H9 (cell line): ENCODE data around the gene ANKUB1. TPM values are rescaled to one million over a fixed set of nuclear protein-coding genes. Genes with fewer than 3 reads are reported as not detected.

ENCODE experiments used
- DNase-seq: peaks from one replicate; pipeline ENCODE4 v3.0.0-alpha.2; 2017
- H2AFZ ChIP-seq: one replicate; pipeline ENCODE4 v1.6.1; 2013; ENCODE audit warnings: mild to moderate bottlenecking, low read length, control low read depth, moderate library complexity
- H2AK5ac ChIP-seq: 2 replicates; pipeline ENCODE4 v1.6.1; 2013; ENCODE audit warnings: low read length, control low read depth, mixed read lengths; ENCODE audit not compliant: insufficient read length
- H2BK120ac ChIP-seq: one replicate; pipeline ENCODE4 v1.6.1; 2013; ENCODE audit warnings: low read depth, mild to moderate bottlenecking, low read length, control low read depth, inconsistent platforms; ENCODE audit not compliant: poor library complexity, severe bottlenecking
- H2BK12ac ChIP-seq: 2 replicates; pipeline ENCODE4 v1.6.1; 2013; ENCODE audit warnings: low read length, control low read depth, mixed read lengths, low read depth; ENCODE audit not compliant: insufficient read length
- H2BK15ac ChIP-seq: 2 replicates; pipeline ENCODE4 v1.6.1; 2013; ENCODE audit warnings: low read depth, low read length, control low read depth
- H2BK20ac ChIP-seq: one replicate; pipeline ENCODE4 v1.6.1; 2013; ENCODE audit warnings: low read depth, mild to moderate bottlenecking, low read length, control low read depth, inconsistent platforms; ENCODE audit not compliant: poor library complexity, severe bottlenecking
- H2BK5ac ChIP-seq: 2 replicates; pipeline ENCODE4 v1.6.1; 2013; ENCODE audit warnings: low read length, control low read depth, mixed read lengths; ENCODE audit not compliant: insufficient read length
- H3K14ac ChIP-seq: 2 replicates; pipeline ENCODE4 v1.6.1; 2013; ENCODE audit warnings: low read length, control low read depth; ENCODE audit not compliant: insufficient read depth
- H3K18ac ChIP-seq: 2 replicates; pipeline ENCODE4 v1.6.1; 2013; ENCODE audit warnings: low read depth, mild to moderate bottlenecking, mixed read lengths, low read length, control low read depth; ENCODE audit not compliant: insufficient read length
- H3K23ac ChIP-seq: 2 replicates; pipeline ENCODE4 v1.6.1; 2013; ENCODE audit warnings: low read length, control low read depth, mixed read lengths, low read depth; ENCODE audit not compliant: insufficient read length
- H3K23me2 ChIP-seq: 2 replicates; pipeline ENCODE4 v1.6.1; 2013; ENCODE audit warnings: low read depth, mild to moderate bottlenecking, mixed read lengths, low read length, control low read depth; ENCODE audit not compliant: insufficient read length, poor library complexity, severe bottlenecking
- H3K27ac ChIP-seq: 2 replicates; pipeline ENCODE4 v1.5.1; 2013; ENCODE audit warnings: low read length, control low read depth, mixed read lengths, low read depth; ENCODE audit not compliant: insufficient read length
- H3K27me3 ChIP-seq: 2 replicates; pipeline ENCODE4 v1.6.1; 2013; ENCODE audit warnings: low read length, control low read depth, inconsistent platforms; ENCODE audit not compliant: insufficient read depth
- H3K4ac ChIP-seq: 2 replicates; pipeline ENCODE4 v1.6.1; 2013; ENCODE audit warnings: low read depth, mild to moderate bottlenecking, control low read depth, inconsistent platforms, low read length, moderate library complexity
- H3K4me1 ChIP-seq: 2 replicates; pipeline ENCODE4 v1.6.1; 2013; ENCODE audit warnings: low read length, control low read depth, inconsistent platforms; ENCODE audit not compliant: insufficient read depth
- H3K4me2 ChIP-seq: 2 replicates; pipeline ENCODE4 v1.6.1; 2013; ENCODE audit warnings: low read length, control low read depth, mixed read lengths; ENCODE audit not compliant: insufficient read length, insufficient read depth
- H3K56ac ChIP-seq: 2 replicates; pipeline ENCODE4 v1.6.1; 2013; ENCODE audit warnings: low read depth, mild to moderate bottlenecking, mixed read lengths, low read length, control low read depth; ENCODE audit not compliant: insufficient read length
- H3K79me1 ChIP-seq: 2 replicates; pipeline ENCODE4 v1.6.1; 2013; ENCODE audit warnings: low read depth, mild to moderate bottlenecking, moderate library complexity, low read length, control low read depth, inconsistent platforms; ENCODE audit not compliant: insufficient read depth, poor library complexity, severe bottlenecking
- H3K79me2 ChIP-seq: 2 replicates; pipeline ENCODE4 v1.6.1; 2013; ENCODE audit warnings: low read length, control low read depth, inconsistent platforms; ENCODE audit not compliant: insufficient read depth
- H3K9ac ChIP-seq: 2 replicates; pipeline ENCODE4 v1.6.1; 2013; ENCODE audit warnings: low read length, control low read depth, mixed read lengths; ENCODE audit not compliant: insufficient read length; ENCODE audit errors: extremely low read depth
- H3K9me3 ChIP-seq: one replicate; pipeline ENCODE4 v1.6.1; 2013; ENCODE audit warnings: low read depth, low read length, inconsistent platforms; ENCODE audit not compliant: control insufficient read depth
- H3T11ph ChIP-seq: one replicate; pipeline ENCODE4 v1.6.1; 2013; ENCODE audit warnings: mild to moderate bottlenecking, low read length, control low read depth, inconsistent platforms
- H4K20me1 ChIP-seq: one replicate; pipeline ENCODE4 v1.6.1; 2013; ENCODE audit not compliant: control insufficient read depth, insufficient read length, insufficient read depth
- H4K5ac ChIP-seq: 2 replicates; pipeline ENCODE4 v1.6.1; 2013; ENCODE audit warnings: low read depth, mild to moderate bottlenecking, mixed read lengths, low read length, control low read depth; ENCODE audit not compliant: insufficient read length
- H4K8ac ChIP-seq: replicated peaks from 2 replicates; pipeline ENCODE4 v1.6.1; 2013; ENCODE audit warnings: low read length, control low read depth, mixed read lengths, low read depth; ENCODE audit not compliant: insufficient read length
- H4K91ac ChIP-seq: 2 replicates; pipeline ENCODE4 v1.6.1; 2013; ENCODE audit warnings: low read depth, mild to moderate bottlenecking, moderate library complexity, mixed read lengths, low read length, control low read depth; ENCODE audit not compliant: insufficient read length
- H3K27ac Mint-ChIP-seq, 3 experiments: 2 replicates in 2 of 3; 3 replicates in 1 of 3; pipeline ENCODE4 v1.8.0; 2020 to 2021; ENCODE audit warnings: mixed read lengths in 3 of 3, mild to moderate bottlenecking in 1 of 3, moderate library complexity in 1 of 3
- H3K27me3 Mint-ChIP-seq: 2 replicates; pipeline ENCODE4 v1.8.0; 2021; ENCODE audit warnings: low read depth, mild to moderate bottlenecking, moderate library complexity, mixed read lengths
- H3K36me3 Mint-ChIP-seq, 3 experiments: 2 replicates in 2 of 3; 3 replicates in 1 of 3; pipeline ENCODE4 v1.8.0; 2020 to 2021; ENCODE audit warnings: low read depth in 3 of 3, mixed read lengths in 3 of 3; ENCODE audit not compliant: insufficient read depth in 1 of 3
- H3K4me1 Mint-ChIP-seq, 2 experiments: 2 replicates each; pipeline ENCODE4 v1.8.0; 2020; ENCODE audit warnings: mixed read lengths in 2 of 2
- H3K4me3 Mint-ChIP-seq, 2 experiments: 2 replicates in 1 of 2; 3 replicates in 1 of 2; pipeline ENCODE4 v1.8.0; 2020 to 2021; ENCODE audit warnings: mild to moderate bottlenecking in 2 of 2, mixed read lengths in 2 of 2, moderate library complexity in 1 of 2
- H3K9me3 Mint-ChIP-seq, 2 experiments: 2 replicates in 1 of 2; 3 replicates in 1 of 2; pipeline ENCODE4 v1.8.0; 2020; ENCODE audit warnings: mild to moderate bottlenecking in 2 of 2, mixed read lengths in 2 of 2, moderate library complexity in 1 of 2
- CTCF ChIP-seq: fragments of 200-600 bp; sonication (generic); conservative IDR thresholded peaks from 3 replicates; pipeline ENCODE4 v1.8.0; 2021; ENCODE audit warnings: antibody characterized with exemption, mild to moderate bottlenecking
- whole genome bisulfite sequencing: extraction: QIAGEN DNeasy Blood & Tissue Kit; methylation state at CpG from one replicate; pipeline ENCODE4 v1.1.7; 2013; ENCODE audit warnings: missing lambda C conversion rate, low lambda C conversion rate, mixed read lengths; ENCODE audit not compliant: insufficient read length; ENCODE audit errors: extremely low coverage; 5-methylcytosine and 5-hydroxymethylcytosine counted together
- total RNA-seq: library from RNA; stranded (reverse); gene quantifications from 2 replicates; pipeline ENCODE4 v1.2.1, GENCODE V29; 2021

The ANKUB1 gene
- total RNA-seq, 1 experiment from 2014 or later, result not detected

- H2BK12ac ChIP-seq, result no peak overlapping the region
- H2BK5ac ChIP-seq, result no peak overlapping the region
- H2AK5ac ChIP-seq, result no peak overlapping the region
- no peak overlapping the region for H2BK120ac ChIP-seq
- H3K23me2 ChIP-seq, result no peaks in the 10 kb centered on the region
- no peaks in the 10 kb centered on the region for H3K27me3 ChIP-seq
- no peak overlapping the region for H3K27ac ChIP-seq
- no peak overlapping the region; a peak in 1 of 5 replicates for H3K4me3 Mint-ChIP-seq
- no peak overlapping the region for H3K4me2 ChIP-seq
- peak; percentile 85 for TF ChIP-seq CTCF
- H3K36me3 Mint-ChIP-seq, result no peaks in the 10 kb centered on the region
- H3K18ac ChIP-seq, result no peak overlapping the region
- no peaks in the 10 kb centered on the region for H3K79me2 ChIP-seq
- no CpG with 5 or more reads among the region's 8 CpGs for WGBS
- H3K9ac ChIP-seq, result no peak overlapping the region
- H2AFZ ChIP-seq, result no peak overlapping the region
- H3T11ph ChIP-seq, result no peak overlapping the region
- H3K4me1 ChIP-seq, result no peaks in the 10 kb centered on the region; the same call in 1 of the 2 replicates
- no peaks in the 10 kb centered on the region for H3K9me3 Mint-ChIP-seq
- no peak overlapping the region for H2BK15ac ChIP-seq
- no peak overlapping the region for H3K14ac ChIP-seq
- no peak overlapping the region for H3K27ac Mint-ChIP-seq
- H4K20me1 ChIP-seq, result no peaks in the 10 kb centered on the region
- no peak overlapping the region for H4K8ac ChIP-seq
- no peak overlapping the region for H3K4ac ChIP-seq
- H4K5ac ChIP-seq, result no peak overlapping the region
- peak; percentile 64 for DNase-seq
- no peak overlapping the region for H3K23ac ChIP-seq
- H3K79me1 ChIP-seq, result no peaks in the 10 kb centered on the region
- peaks cover 5 to 16% of the 10 kb centered on the region in 2 experiments for H3K4me1 Mint-ChIP-seq
- no peak overlapping the region for H4K91ac ChIP-seq
- no peak overlapping the region for H2BK20ac ChIP-seq
- no peaks in the 10 kb centered on the region for H3K27me3 Mint-ChIP-seq
- H3K9me3 ChIP-seq, result no peaks in the 10 kb centered on the region
- H3K56ac ChIP-seq, result no peak overlapping the region
These were observed 20.6 kb downstream of the ANKUB1 start for GRCh38 chr3:149771652-149772271.
